Measurements from ENCODE around the gene EIF4G3.

The EIF4G3 gene

GRCh38 chr1:21131200-21131599 lies 45.5 kb downstream of the EIF4G3 start:
- no peak overlapping the region for H3K4me3 ChIP-seq
- DNase-seq (ENCODE audit: low spot score) = no peak
- H3K27ac ChIP-seq = no peak overlapping the region
- TF ChIP-seq CTCF (IDR thresholded peaks at IDR 0.05) = no peak

GRCh38 chr1:21129407-21129806 lies 47.3 kb downstream of the EIF4G3 start:
- H3K27ac ChIP-seq = no peak overlapping the region
- no peak for DNase-seq (ENCODE audit: low spot score)
- TF ChIP-seq CTCF (IDR thresholded peaks at IDR 0.05) = no peak
- no peak overlapping the region for H3K4me3 ChIP-seq

- H3K27ac ChIP-seq = no peak overlapping the region
- no peak for TF ChIP-seq CTCF (IDR thresholded peaks at IDR 0.05)
- no peak overlapping the region for H3K4me3 ChIP-seq
- DNase-seq (ENCODE audit: low spot score) = no peak
These were observed 50.4 kb downstream of the EIF4G3 start for GRCh38 chr1:21126324-21126723.

- no peak for TF ChIP-seq CTCF (IDR thresholded peaks at IDR 0.05)
- Histone ChIP-seq H3K27ac (no peak overlapping the region), H3K4me3 (no peak overlapping the region)
- no peak for DNase-seq (ENCODE audit: low spot score)
These were observed 51.9 kb downstream of the EIF4G3 start for GRCh38 chr1:21124846-21125245.

- no peak for DNase-seq (ENCODE audit: low spot score)
- H3K4me3 ChIP-seq = no peak overlapping the region
- H3K27ac ChIP-seq = no peak overlapping the region
- TF ChIP-seq CTCF (IDR thresholded peaks at IDR 0.05) = no peak
These were observed 53.3 kb downstream of the EIF4G3 start for GRCh38 chr1:21123287-21123948.

- no peak for DNase-seq (ENCODE audit: low spot score)
- no peak overlapping the region for H3K4me3 ChIP-seq
- TF ChIP-seq CTCF (IDR thresholded peaks at IDR 0.05) = no peak
- H3K27ac ChIP-seq = no peak overlapping the region
These were observed 54.8 kb downstream of the EIF4G3 start for GRCh38 chr1:21121764-21122471.

- Histone ChIP-seq H3K4me3 (no peak overlapping the region), H3K27ac (no peak overlapping the region)
- no peak for DNase-seq (ENCODE audit: low spot score)
- TF ChIP-seq CTCF (IDR thresholded peaks at IDR 0.05) = no peak
These were observed 58.5 kb downstream of the EIF4G3 start for GRCh38 chr1:21118167-21118566.
